HG02610 (cell line): Measurements from ENCODE around the gene TPM1.
"Not testable (repeated sequence)": the region's sequence is repeated elsewhere in the genome, so short reads cannot be mapped to it uniquely, and the experiment has no call there.

Experiments used
- ATAC-seq: cut with Tn5 transposase; IDR thresholded peaks from one replicate; pipeline ENCODE4 v1.9.1; 2021; ENCODE audit warnings: mild to moderate bottlenecking, moderate library complexity; ENCODE audit not compliant: unreplicated experiment

TPM1 gene

DNA sequence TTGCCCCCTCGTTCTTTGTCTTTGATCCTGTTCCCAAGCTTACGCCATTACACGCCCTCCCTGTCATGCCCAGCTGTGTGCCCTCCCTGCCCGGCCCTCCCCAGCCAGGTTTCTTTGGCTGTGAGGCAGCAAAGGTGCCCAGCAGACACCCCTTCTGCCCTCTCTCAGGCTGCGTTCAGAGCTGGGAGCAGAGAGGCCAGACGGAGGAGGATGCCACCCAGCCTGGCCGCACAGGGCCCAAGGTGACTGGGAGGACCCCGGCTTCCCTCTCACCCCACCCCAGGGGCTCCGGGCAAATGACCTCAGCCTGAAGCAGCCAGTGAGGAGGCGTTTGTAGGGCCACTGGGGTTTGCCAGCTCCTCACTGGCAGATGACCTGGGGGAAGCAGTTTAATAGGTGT lies 48.3 kb downstream of the TPM1 start:
- ATAC-seq: no peak

DNA sequence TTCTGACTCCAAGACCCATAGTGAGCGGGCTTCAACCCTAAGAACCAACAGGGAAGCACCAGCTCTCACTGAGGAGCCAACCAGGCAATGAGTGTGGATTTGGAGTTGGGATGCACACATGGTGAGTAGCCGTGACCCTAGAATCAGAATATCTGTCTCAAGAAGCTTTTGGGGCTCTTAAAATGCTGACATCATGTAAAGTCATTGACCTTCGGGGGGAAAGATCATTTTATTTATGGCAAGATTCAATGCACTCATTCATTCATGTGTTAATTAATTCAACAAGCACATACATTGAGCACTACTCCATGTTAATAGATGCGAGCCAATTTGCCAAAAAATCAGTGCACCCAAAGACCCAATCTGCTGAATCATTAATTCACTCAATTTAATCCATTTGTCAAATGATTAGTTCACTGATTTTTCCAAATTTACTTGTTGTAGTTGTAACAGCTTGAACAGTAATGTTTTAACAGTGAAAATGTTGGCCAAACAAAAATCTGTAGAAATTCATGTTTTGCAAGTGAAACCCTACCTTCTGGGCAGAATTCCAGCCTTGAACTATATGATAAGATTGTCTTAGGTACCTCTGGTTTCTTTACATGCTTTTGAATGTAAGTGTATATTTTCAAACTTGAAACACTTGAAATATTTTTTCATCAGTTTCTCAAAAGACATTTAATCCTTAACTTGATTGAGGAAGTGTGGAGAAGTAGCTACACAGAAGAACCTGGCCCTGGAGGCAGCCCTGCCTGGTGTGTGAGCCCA lies 49.3 kb downstream of the TPM1 start:
- no peak for ATAC-seq

DNA sequence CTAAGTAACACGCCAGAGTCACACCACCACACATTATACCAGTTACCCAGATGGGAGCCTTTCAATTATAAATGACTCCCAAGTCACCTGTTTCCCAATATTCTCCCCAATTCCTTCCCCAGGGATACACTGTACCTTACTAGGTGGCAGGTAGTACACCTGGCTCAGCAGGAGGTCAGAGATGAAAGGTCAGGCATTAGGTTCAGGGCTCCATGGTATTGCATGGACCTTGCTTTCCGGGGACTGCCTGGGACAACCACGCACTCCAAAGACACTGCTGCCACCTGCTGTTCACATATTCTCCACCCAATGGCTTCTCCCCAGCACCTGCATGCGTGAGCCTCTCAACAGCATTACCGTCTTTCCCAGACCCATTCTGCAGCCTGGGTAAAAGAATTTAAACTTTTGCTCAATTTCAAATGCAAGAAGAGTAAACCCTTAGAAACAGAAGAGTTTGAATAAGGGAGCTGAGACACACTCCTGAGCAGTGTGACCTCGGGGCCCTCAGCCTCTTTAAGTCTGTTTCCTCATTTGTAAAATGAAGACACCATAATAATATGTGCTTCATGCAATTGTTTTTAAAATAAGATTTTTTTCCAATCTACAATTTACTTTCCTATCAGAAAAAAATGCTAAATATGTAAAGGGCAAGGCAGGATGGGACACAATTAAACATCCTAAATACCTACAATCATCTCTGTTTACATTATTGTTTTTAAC lies 51.1 kb downstream of the TPM1 start:
- ATAC-seq: peak; percentile 66

DNA sequence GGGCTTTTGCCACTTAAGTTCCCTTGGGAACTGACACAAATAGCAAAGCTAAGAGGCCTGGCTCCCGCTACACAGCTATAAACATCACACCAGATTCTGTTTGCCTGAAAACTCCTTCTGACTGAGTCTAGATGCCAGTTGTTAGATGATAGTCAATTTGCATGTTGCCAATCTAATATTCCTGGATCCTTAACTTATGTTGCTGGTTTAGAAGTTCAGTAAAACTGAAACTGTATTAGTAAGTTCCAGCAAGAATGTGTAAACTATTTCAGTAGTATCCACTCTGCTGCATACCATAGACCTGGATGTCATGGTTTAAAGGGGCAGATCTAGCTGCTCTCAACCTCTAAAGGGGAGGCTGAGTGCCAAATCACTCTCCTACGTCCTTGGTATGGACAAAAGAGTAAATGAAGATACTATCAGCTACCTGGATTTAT lies 52.0 kb downstream of the TPM1 start:
- no peak for ATAC-seq

DNA sequence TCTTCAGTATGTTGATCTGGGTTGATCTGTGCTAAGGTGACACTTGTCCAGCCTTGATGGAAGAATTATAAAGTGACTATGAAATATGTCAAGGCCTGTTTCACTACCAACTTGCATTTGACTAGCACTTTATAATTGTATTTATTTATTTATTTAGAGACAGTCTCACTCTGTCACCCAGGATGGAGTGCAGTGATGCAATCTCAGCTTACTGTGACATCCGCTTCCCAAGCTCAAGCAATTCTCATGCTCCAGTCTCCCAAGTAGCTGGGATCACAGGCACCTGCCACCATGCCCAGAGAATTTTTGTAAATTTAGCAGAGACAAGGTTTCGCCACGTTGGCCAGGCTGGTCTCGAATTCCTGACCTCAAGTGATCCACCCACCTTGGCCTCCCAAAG lies 53.6 kb downstream of the TPM1 start:
- ATAC-seq: no peak

DNA sequence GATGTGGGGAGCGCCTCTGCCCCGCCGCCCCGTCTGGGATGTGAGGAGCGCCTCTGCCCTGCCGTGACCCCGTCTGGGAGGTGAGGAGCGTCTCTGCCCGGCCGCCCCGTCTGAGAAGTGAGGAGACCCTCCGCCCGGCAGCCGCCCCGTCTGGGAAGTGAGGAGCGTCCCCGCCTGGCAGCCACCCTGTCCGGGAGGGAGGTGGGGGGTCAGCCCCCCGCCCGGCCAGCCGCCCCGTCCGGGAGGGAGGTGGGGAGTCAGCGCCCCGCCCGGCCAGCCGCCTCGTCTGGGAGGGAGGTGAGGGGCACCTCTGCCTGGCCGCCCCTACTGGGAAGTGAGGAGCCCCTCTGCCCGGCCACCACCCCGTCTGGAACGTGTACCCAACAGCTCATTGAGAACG lies 56.4 kb downstream of the TPM1 start:
- not testable (repeated sequence) for ATAC-seq

DNA sequence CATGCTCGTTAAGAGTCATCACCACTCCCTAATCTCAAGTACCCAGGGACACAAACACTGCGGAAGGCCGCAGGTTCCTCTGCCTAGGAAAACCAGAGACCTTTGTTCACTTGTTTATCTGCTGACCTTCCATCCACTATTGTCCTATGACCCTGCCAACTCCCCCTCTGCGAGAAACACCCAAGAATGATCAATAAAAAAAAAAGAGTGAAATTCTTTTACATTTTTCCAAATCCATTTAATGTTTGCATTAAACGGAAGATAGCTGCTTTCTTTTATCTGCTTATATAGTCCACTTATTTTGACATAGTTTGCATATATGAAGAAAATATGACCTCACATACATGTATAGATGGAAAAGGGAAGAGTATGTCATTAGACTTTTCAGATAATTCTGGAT lies 57.0 kb downstream of the TPM1 start:
- ATAC-seq: not testable (repeated sequence)

DNA sequence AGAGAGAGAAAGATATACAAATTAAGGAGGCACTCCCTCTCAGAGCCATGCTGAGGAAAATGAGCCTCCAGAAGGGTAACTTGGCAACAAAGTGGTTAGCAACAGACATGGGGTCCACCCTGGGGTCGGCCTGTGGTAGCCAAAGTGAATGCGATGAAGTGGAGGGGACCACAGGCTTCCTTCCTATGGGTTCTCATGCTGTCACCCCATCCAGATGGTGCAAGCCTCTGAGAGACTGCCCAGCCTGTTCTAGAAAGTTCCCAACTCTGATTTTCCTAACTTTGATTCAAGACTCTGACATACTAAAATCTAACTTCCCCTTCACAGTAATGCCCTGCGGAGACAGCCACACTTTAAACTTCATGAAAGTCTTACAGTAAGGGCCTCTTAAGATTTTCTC lies 60.9 kb downstream of the TPM1 start:
- ATAC-seq: no peak

DNA sequence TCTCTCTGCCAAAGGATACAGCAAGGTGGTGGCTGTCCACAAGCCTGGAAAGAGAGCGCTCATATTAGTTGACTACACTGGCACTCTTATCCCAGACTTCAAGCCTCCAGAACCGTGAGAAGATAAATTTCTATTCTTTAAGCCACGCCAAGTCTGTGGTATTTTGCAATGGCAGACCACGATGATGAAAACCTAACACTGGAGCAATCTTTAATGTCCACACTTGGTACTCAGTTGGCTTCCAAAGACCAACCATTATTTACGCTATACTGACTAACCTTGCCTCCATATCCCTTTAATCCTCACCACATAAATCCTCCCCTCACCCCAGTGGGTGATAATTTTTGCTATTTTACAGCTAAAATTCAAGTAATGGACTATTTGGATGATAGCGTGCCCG lies 62.2 kb downstream of the TPM1 start:
- no peak for ATAC-seq

DNA sequence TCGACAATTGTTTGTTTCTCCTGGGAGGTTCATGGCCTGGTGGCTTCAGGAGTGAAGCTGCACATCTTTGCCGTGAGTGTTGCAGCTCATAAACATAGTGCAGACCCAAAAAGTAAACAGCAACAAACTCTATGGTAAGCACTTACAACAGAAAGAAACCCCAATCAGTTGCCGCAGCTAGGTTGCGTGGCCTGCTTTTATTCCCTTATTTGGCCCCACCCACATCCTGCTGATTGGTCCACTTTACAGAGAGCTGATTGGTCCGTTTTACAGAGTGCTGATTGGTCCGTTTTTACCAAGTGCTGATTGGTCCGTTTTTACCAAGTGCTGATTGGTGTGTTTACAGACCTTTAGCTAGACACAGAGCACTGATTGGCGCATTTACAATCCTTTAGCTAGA lies 62.8 kb downstream of the TPM1 start:
- not testable (repeated sequence) for ATAC-seq

DNA sequence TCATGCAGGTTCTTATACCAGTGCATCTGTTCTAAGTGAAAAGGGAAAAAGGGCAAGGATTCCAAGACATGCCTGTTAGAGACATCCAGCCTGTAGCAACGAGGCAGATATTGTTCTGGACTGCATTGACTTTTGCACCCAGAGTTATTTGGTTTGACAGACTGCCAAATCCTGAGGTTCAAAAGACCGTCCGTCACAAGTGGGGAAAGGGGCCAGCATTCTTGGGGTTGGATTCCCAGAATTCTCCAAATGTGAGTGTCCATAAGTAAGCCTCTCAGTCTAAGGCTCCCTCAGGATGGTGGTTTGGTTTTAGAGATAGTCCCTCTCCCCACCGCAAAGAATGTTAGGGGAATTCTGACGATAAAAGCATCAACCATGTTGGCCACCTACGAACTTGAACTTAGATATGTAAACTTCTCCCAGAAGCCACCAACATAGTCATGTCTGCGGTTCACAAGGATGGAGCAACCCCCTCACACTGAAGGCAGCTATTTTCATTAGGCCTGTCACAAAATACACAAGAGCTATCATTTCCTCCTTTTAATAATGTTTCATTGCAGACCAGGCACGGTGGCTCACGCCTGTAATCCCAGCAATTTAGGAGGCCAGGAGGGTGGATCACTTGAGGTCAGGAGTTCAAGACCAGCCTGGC lies 65.5 kb downstream of the TPM1 start:
- ATAC-seq: no peak

DNA sequence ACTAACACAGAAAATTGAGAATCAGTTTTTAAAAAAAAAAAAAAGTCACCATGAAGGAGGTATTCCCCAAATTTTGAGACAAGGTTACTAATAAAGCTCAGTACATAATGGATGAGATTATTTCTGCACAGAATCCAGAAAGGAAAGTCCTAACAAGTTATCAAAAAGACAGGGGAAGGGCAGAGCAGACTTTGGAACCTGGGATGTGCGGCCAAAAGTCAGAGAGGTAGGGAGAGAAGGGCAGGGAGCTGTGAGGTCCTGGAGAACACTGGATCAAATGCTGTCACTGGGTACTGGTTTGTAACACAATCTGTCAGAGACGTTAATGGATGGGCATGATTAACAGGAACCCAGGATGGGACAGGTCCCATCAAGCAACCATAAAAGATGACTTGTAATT lies 67.0 kb downstream of the TPM1 start:
- no peak for ATAC-seq

DNA sequence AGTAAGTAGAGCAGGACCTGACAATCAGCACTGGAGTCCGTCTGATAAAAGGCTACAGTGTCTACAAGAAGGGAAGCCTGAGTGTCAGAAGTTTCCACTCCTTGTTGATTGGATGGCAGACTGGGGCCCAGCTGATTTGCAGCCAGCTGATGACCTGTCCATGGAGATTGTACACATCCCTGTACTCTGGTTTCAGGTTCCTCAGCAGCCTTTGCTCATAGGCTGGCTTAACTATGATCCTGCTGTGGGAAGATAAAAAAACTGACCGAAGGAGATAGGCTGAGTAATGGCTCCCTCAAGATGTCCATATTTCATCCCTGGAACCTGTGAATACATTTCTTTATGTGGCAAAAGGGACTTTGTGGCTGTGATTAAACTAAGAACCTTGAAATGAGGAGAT lies 67.4 kb downstream of the TPM1 start:
- ATAC-seq: no peak

DNA sequence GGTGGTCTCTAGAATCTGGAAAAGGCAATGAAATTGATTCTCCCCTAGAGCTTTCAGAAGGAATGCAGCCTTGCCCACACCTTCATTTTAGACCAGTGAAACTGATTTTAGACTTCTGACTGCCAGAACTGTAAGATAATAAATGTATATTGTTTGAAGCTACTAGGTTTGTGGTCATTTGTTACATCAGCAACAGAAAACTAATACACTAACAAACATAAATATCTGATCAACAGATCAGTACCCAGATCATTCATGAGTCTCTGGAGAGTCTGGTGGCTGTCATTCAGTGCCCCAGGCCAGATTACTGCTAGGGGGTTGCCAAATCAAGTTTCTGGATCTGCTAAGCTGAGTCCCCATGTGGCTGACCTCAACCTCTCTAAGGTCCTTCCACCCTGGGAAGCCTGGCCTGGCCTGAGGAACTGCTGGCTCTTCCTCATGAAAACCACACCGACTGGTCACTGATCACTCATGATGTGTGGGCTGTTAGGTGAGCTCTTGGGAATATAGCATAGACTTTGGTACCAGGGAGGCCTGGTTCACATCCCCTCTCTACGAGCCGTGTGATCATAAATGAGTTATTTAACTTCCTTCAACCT lies 68.0 kb downstream of the TPM1 start:
- no peak for ATAC-seq

DNA sequence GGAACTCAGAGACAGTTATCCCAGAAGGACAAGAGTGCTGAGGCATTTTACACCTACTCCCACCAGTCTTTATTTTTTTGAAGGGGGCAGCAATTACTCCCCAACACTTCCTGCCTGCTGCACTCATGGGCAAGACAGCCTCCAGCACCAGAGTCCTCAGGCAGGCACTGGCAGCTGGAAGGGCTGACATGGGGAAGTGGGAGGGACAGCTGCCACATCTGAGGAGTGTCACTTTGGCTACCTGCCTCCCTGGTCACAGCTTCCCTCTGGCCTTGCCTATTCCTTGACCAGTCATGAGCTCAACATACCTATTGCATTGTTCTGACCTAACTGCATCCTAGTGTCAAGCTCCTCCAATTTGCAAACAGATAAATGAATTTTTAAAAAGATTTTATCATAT lies 68.9 kb downstream of the TPM1 start:
- ATAC-seq: no peak

DNA sequence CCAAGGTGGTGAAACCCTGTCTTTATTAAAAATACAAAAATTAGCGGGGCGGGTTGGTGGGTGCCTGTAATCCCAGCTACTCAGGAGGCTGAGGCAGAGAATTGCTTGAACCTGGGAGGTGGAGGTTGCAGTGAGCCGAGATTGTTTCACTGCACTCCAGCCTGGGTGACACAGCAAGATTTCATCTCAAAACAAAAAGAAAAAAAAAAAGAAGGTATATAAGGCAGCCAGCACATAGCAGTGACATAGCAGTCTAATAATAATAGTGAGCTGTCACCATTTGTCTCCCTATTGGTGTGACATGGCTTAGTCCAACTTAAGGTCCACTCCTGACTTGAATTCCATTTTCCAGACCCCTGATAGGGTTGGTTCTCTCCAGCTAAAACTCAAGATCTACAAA lies 70.3 kb downstream of the TPM1 start:
- ATAC-seq: no peak

DNA sequence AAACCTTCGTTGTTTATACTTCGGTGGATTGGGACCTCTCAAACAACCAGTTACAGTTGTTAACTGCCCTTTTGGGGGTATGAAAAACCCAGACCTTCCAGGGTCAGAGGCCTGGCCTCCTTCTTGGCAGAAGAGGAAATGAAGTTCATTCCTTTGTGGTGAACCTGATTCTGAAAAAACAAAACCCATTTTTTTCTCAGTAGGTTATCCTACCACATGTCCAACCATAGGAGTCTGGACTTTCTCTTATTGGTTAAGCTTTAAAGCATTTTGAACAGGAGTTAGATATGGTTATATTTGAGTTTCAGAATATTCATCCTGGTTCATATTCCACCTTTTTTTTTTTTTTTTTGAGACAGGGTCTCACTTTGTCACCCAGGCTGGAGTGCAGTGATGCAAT lies 71.9 kb downstream of the TPM1 start:
- ATAC-seq: no peak
